MM.1S (cell line): Measurements from ENCODE around the gene SLC2A11.

Experiments
- DNase-seq: peaks from one replicate; pipeline ENCODE4 v3.0.0-alpha.2; 2015
- H2AFZ ChIP-seq: fragments of 300-600 bp; sonication (generic); 2 replicates; pipeline ENCODE4 v1.6.0; 2016; ENCODE audit warnings: antibody characterized with exemption, low read length
- H3F3A ChIP-seq: fragments of 300-600 bp; sonication (generic); 2 replicates; pipeline ENCODE4 v1.6.1; 2016; ENCODE audit warnings: mild to moderate bottlenecking, antibody characterized with exemption, low read length, moderate library complexity, mixed read lengths; ENCODE audit not compliant: insufficient read depth
- H3K27ac ChIP-seq: fragments of 300-600 bp; sonication (generic); 2 replicates; pipeline ENCODE4 v1.5.1; 2016; ENCODE audit warnings: mild to moderate bottlenecking, low read length
- H3K27me3 ChIP-seq: fragments of 300-600 bp; sonication (generic); replicated peaks from 2 replicates; pipeline ENCODE4 v1.6.0; 2016; ENCODE audit warnings: low read length; ENCODE audit not compliant: insufficient read depth
- H3K36me3 ChIP-seq: fragments of 300-600 bp; sonication (generic); replicated peaks from 2 replicates; pipeline ENCODE4 v1.6.1; 2016; ENCODE audit warnings: mild to moderate bottlenecking, low read length, mixed read lengths; ENCODE audit not compliant: insufficient read depth
- H3K4me1 ChIP-seq: fragments of 300-600 bp; sonication (generic); 2 replicates; pipeline ENCODE4 v1.6.1; 2016; ENCODE audit warnings: low read length, mixed read lengths
- H3K4me2 ChIP-seq: fragments of 300-600 bp; sonication (generic); 2 replicates; pipeline ENCODE4 v1.6.0; 2016; ENCODE audit warnings: low read depth, low read length
- H3K4me3 ChIP-seq: fragments of 300-600 bp; sonication (generic); 2 replicates; pipeline ENCODE4 v1.5.1; 2016; ENCODE audit warnings: low read length, mixed read lengths
- H3K79me2 ChIP-seq: fragments of 300-600 bp; sonication (generic); 2 replicates; pipeline ENCODE4 v1.6.1; 2016; ENCODE audit warnings: mixed run types, low read length, mixed read lengths
- H3K9ac ChIP-seq: fragments of 300-600 bp; sonication (generic); 2 replicates; pipeline ENCODE4 v1.6.1; 2016; ENCODE audit warnings: low read length, mixed read lengths
- H3K9me2 ChIP-seq: fragments of 300-600 bp; sonication (generic); replicated peaks from 2 replicates; pipeline ENCODE4 v1.6.1; 2016; ENCODE audit warnings: mild to moderate bottlenecking, low read length, mixed read lengths; ENCODE audit not compliant: insufficient read depth
- H3K9me3 ChIP-seq: fragments of 300-600 bp; sonication (generic); replicated peaks from 2 replicates; pipeline ENCODE4 v1.6.1; 2016; ENCODE audit warnings: mild to moderate bottlenecking, low read length, mixed read lengths; ENCODE audit not compliant: insufficient read depth
- H4K20me1 ChIP-seq: fragments of 300-600 bp; sonication (generic); 2 replicates; pipeline ENCODE4 v1.6.1; 2016; ENCODE audit warnings: mild to moderate bottlenecking, low read length, moderate library complexity, mixed read lengths; ENCODE audit not compliant: insufficient read depth
- CTCF ChIP-seq: fragments of 300-600 bp; sonication (generic); IDR thresholded peaks from 2 replicates; pipeline ENCODE4 v1.5.1; 2016; ENCODE audit warnings: antibody characterized with exemption, low read length, mixed read lengths
- EZH2 ChIP-seq: fragments of 300-600 bp; sonication (generic); optimal IDR thresholded peaks from 2 replicates; pipeline ENCODE3; 2017; ENCODE audit warnings: low read depth, mild to moderate bottlenecking, antibody characterized with exemption, low read length, mixed read lengths
- EZH2phosphoT487 ChIP-seq: fragments of 300-600 bp; sonication (generic); IDR thresholded peaks from 2 replicates; pipeline ENCODE4 v1.6.1; 2018; ENCODE audit warnings: antibody characterized with exemption, low read length

The SLC2A11 gene

GRCh38 chr22:23909296-23909898, 51.7 kb downstream of the SLC2A11 start:
- Histone ChIP-seq H3K9me2 (no peaks in the 10 kb centered on the region), H3K9ac (no peak overlapping the region)
- TF ChIP-seq EZH2 = no peak
- TF ChIP-seq CTCF = no peak
- no peak for TF ChIP-seq EZH2phosphoT487

GRCh38 chr22:23910496-23911190, 53.0 kb downstream of the SLC2A11 start:
- Histone ChIP-seq H3K36me3 (no peaks in the 10 kb centered on the region), H3K4me2 (no peak overlapping the region), H3K27ac (no peak overlapping the region), H3K9me3 (no peaks in the 10 kb centered on the region), H3K9me2 (no peaks in the 10 kb centered on the region), H3K27me3 (no peaks in the 10 kb centered on the region), H3K79me2 (no peaks in the 10 kb centered on the region), H4K20me1 (no peaks in the 10 kb centered on the region), H3K4me1 (peaks cover 10% of the 10 kb centered on the region), H3K4me3 (no peak overlapping the region), H3F3A (peaks cover 11% of the 10 kb centered on the region; the same call in 1 of the 2 replicates), H3K9ac (no peak overlapping the region), H2AFZ (no peak overlapping the region)
- no peak for TF ChIP-seq EZH2phosphoT487
- TF ChIP-seq CTCF = no peak
- no peak for TF ChIP-seq EZH2
- no peak for DNase-seq

More at GRCh38 chr22:23909296-23909898, 51.7 kb downstream of the SLC2A11 start:
- Histone ChIP-seq H3K4me2 (peak overlapping the region; percentile 2; the same call in 1 of the 2 replicates), H3K36me3 (no peaks in the 10 kb centered on the region), H4K20me1 (no peaks in the 10 kb centered on the region), H3K4me1 (peaks cover 10% of the 10 kb centered on the region), H3K79me2 (no peaks in the 10 kb centered on the region), H3F3A (peaks cover 2% of the 10 kb centered on the region; the same call in 1 of the 2 replicates), H3K9me3 (no peaks in the 10 kb centered on the region), H3K4me3 (no peak overlapping the region), H3K27ac (no peak overlapping the region), H2AFZ (peak overlapping the region; percentile 66; the same call in 1 of the 2 replicates), H3K27me3 (no peaks in the 10 kb centered on the region)
- DNase-seq = peak; percentile 12

GRCh38 chr22:23911318-23911980, 53.8 kb downstream of the SLC2A11 start:
- H2AFZ ChIP-seq = no peak overlapping the region
- no peaks in the 10 kb centered on the region for H3K27me3 ChIP-seq
- no peak for DNase-seq
- no peaks in the 10 kb centered on the region for H3K79me2 ChIP-seq
- no peaks in the 10 kb centered on the region for H3K36me3 ChIP-seq
- H3K9ac ChIP-seq = no peak overlapping the region
- H3K9me3 ChIP-seq = no peaks in the 10 kb centered on the region
- H3K4me3 ChIP-seq = no peak overlapping the region
- no peak overlapping the region for H3K4me2 ChIP-seq
- H3K4me1 ChIP-seq = peaks cover 10% of the 10 kb centered on the region
- peaks cover 11% of the 10 kb centered on the region; the same call in 1 of the 2 replicates for H3F3A ChIP-seq
- H3K27ac ChIP-seq = no peak overlapping the region
- H3K9me2 ChIP-seq = no peaks in the 10 kb centered on the region
- TF ChIP-seq EZH2phosphoT487 (no peak), CTCF (no peak), EZH2 (no peak)
- no peaks in the 10 kb centered on the region for H4K20me1 ChIP-seq
